Liver (tissue), 9 donors: ENCODE measurements around the gene FGF14. TPM values are rescaled to one million over a fixed set of nuclear protein-coding genes. Genes with fewer than 3 reads are reported as not detected.

Experiments used
- DNase-seq: peaks from one replicate; pipeline ENCODE4 v3.0.0-alpha.2; 2017; ENCODE audit warnings: low spot score
- H3K27ac ChIP-seq, 2 donors: one replicate each; pipeline ENCODE4 v1.7.0; 2013; ENCODE audit warnings: inconsistent platforms in 2 of 2, low read length in 2 of 2, control low read depth in 1 of 2, low read depth in 1 of 2, mild to moderate bottlenecking in 1 of 2
- H3K27me3 ChIP-seq, 4 donors: one replicate each; pipeline versions ENCODE4 v1.6.1 to v1.7.0; 2013; ENCODE audit warnings: low read length in 3 of 4, inconsistent platforms in 1 of 4, mild to moderate bottlenecking in 1 of 4, moderate library complexity in 1 of 4; ENCODE audit not compliant: control insufficient read depth in 4 of 4, insufficient read depth in 4 of 4
- H3K36me3 ChIP-seq, 4 donors: one replicate each; pipeline versions ENCODE4 v1.6.1 to v1.7.0; 2013; ENCODE audit warnings: low read length in 3 of 4, mild to moderate bottlenecking in 3 of 4, low read depth in 1 of 4, moderate library complexity in 1 of 4; ENCODE audit not compliant: control insufficient read depth in 4 of 4, insufficient read depth in 3 of 4
- H3K4me1 ChIP-seq, 4 donors: one replicate each; pipeline versions ENCODE4 v1.6.1 to v1.7.0; 2013; ENCODE audit warnings: low read length in 3 of 4, mild to moderate bottlenecking in 3 of 4, moderate library complexity in 1 of 4; ENCODE audit not compliant: control insufficient read depth in 4 of 4, insufficient read depth in 4 of 4
- H3K4me3 ChIP-seq, 3 donors: one replicate each; pipeline versions ENCODE4 v1.6.1 to v1.7.0; 2013; ENCODE audit warnings: low read length in 3 of 3, control low read depth in 1 of 3, low read depth in 1 of 3, mild to moderate bottlenecking in 1 of 3
- H3K9ac ChIP-seq, 2 donors: one replicate each; pipeline ENCODE4 v1.7.0; 2013; ENCODE audit warnings: low read length in 2 of 2, mild to moderate bottlenecking in 2 of 2, moderate library complexity in 2 of 2, control low read depth in 1 of 2, low read depth in 1 of 2
- H3K9me3 ChIP-seq, 4 donors: one replicate each; pipeline versions ENCODE4 v1.6.1 to v1.7.0; 2013; ENCODE audit warnings: low read length in 3 of 4; ENCODE audit not compliant: control insufficient read depth in 4 of 4
- FOXA2 ChIP-seq: IDR thresholded peaks from 2 replicates; pipeline ENCODE4 v1.6.1; 2016; ENCODE audit warnings: antibody characterized with exemption
- GABPA ChIP-seq, 2 donors: IDR thresholded peaks in 1 of 2; conservative IDR thresholded peaks in 1 of 2; 2 replicates each; pipeline ENCODE4 v1.6.1; 2016; ENCODE audit warnings: antibody characterized with exemption in 2 of 2, mild to moderate bottlenecking in 1 of 2, moderate library complexity in 1 of 2
- HNF4G ChIP-seq: IDR thresholded peaks from 2 replicates; pipeline ENCODE4 v1.6.1; 2016; ENCODE audit warnings: antibody characterized with exemption
- JUND ChIP-seq, 2 donors: IDR thresholded peaks; 2 replicates each; pipeline ENCODE4 v1.6.1; 2016; ENCODE audit warnings: antibody characterized with exemption in 2 of 2
- NR2F2 ChIP-seq: IDR thresholded peaks from 2 replicates; pipeline ENCODE4 v1.6.1; 2016; ENCODE audit warnings: antibody characterized with exemption
- RAD21 ChIP-seq, 2 donors: IDR thresholded peaks; 2 replicates each; pipeline ENCODE4 v1.6.1; 2016; ENCODE audit warnings: antibody characterized with exemption in 2 of 2, mild to moderate bottlenecking in 2 of 2
- SP1 ChIP-seq: IDR thresholded peaks from 2 replicates; pipeline ENCODE4 v1.6.1; 2018; ENCODE audit warnings: antibody characterized with exemption, mild to moderate bottlenecking
- YY1 ChIP-seq: IDR thresholded peaks from 2 replicates; pipeline ENCODE4 v1.6.1; 2016; ENCODE audit warnings: antibody characterized with exemption, mild to moderate bottlenecking
- WGBS: extraction: QIAGEN DNeasy Blood & Tissue Kit; methylation state at CpG from one replicate; pipeline ENCODE4 v1.1.7; 2013; 5-methylcytosine and 5-hydroxymethylcytosine counted together
- polyA plus RNA-seq, 2 donors: library from polyadenylated mRNA; stranded (reverse) in 1 of 2; unstranded in 1 of 2; fragments of 200-250 nt in 1 of 2; fragments of >200 nt in 1 of 2; fragmentation: Nextera tagmentation in 1 of 2; extraction: Ambion mirVana in 1 of 2; gene quantifications; one replicate each; pipeline versions ENCODE4 v1.2.1 to v1.2.3, GENCODE V29; 2013 to 2015
- total RNA-seq, 2 donors: library from RNA; depleted of rRNA; stranded (reverse); fragments of >200 nt; gene quantifications; one replicate each; pipeline ENCODE4 v1.2.3, GENCODE V29; 2014
- TF ChIP-seq, protein P1 (sequence below): IDR thresholded peaks from 2 replicates; pipeline ENCODE4 v1.6.1; 2016; ENCODE audit warnings: antibody characterized with exemption, mild to moderate bottlenecking
- TF ChIP-seq, protein P2 (sequence below): fragments of 150-350 bp; IDR thresholded peaks from 2 replicates; pipeline ENCODE4 v1.5.1; 2017; ENCODE audit warnings: improper control_type of control experiment, low read depth, low read length; ENCODE audit not compliant: missing input control
- TF ChIP-seq, protein P3 (sequence below): IDR thresholded peaks from 2 replicates; pipeline ENCODE4 v1.6.1; 2016; ENCODE audit warnings: antibody characterized with exemption
- TF ChIP-seq, protein P4 (sequence below): IDR thresholded peaks from 2 replicates; pipeline ENCODE4 v1.6.1; 2016; ENCODE audit warnings: antibody characterized with exemption
- donor health status: healthy.
- donor health status: healthy.
- donor health status: healthy.
- donor health status: healthy.
- donor health status: healthy.

Gene FGF14
- total and polyA plus RNA-seq, 4 donors = 0.05 to 3.3 (median 1.0) TPM

DNA sequence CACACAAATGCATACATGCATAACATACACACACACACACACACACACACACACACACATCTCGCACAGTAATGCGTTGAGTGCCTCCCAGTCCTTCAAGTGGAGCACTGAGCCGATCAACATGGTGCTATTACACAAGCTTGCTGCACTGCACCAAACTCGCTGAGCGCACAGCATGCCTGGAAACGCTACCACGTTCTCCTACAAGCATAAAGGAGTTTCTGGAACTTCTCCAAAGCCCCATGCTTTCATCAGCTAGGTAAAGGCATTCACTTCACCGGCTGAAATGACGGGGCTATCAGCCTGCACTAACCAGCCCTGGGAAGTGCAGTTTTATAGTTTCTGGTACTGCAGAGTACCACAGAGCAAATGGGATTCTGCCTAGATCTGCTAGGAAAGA, 92.7 kb downstream of the FGF14 start:
- Histone ChIP-seq H3K27me3 (no peaks in the 10 kb centered on the region), H3K27ac (no peak overlapping the region)
- no peak for DNase-seq

DNA sequence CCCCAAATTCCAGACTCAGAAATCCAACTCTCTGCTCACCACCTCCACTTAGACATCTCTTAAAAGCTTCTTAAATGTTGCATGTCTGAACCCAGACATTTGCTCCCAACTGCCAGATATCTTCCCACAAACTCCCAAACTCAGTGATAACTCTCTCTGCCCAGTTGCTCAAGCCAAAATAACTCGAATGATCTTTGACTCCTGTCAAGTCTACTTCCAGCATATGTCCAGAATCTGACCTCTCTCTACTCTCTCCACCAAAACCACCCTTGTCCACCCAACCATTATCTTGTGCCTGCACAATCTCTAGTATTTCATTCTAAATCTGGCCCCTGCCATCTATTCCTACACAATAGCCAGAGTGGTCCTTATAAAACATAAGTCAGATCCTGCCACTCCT, 99.3 kb downstream of the FGF14 start:
- Histone ChIP-seq H3K27ac (no peak overlapping the region), H3K9me3 (no peaks in the 10 kb centered on the region), H3K9ac (no peak overlapping the region), H3K4me1 (peaks cover 0 to 5% (median 0%) of the 10 kb centered on the region in 4 donors), H3K4me3 (no peak overlapping the region), H3K36me3 (no peaks in the 10 kb centered on the region), H3K27me3 (no peaks in the 10 kb centered on the region)
- 31% methylated on average over 1 of the region's 1 CpG for WGBS
- no peak for TF ChIP-seq HNF4G
- TF ChIP-seq JUND (IDR thresholded peaks at IDR 0.05) = no peak
- no peak for TF ChIP-seq RAD21 (IDR thresholded peaks at IDR 0.05)
- no peak for TF ChIP-seq GABPA (IDR thresholded peaks at IDR 0.05 in 1 of 2, conservative IDR thresholded peaks at IDR 0.05 in 1 of 2)
- TF ChIP-seq, protein P1, sequence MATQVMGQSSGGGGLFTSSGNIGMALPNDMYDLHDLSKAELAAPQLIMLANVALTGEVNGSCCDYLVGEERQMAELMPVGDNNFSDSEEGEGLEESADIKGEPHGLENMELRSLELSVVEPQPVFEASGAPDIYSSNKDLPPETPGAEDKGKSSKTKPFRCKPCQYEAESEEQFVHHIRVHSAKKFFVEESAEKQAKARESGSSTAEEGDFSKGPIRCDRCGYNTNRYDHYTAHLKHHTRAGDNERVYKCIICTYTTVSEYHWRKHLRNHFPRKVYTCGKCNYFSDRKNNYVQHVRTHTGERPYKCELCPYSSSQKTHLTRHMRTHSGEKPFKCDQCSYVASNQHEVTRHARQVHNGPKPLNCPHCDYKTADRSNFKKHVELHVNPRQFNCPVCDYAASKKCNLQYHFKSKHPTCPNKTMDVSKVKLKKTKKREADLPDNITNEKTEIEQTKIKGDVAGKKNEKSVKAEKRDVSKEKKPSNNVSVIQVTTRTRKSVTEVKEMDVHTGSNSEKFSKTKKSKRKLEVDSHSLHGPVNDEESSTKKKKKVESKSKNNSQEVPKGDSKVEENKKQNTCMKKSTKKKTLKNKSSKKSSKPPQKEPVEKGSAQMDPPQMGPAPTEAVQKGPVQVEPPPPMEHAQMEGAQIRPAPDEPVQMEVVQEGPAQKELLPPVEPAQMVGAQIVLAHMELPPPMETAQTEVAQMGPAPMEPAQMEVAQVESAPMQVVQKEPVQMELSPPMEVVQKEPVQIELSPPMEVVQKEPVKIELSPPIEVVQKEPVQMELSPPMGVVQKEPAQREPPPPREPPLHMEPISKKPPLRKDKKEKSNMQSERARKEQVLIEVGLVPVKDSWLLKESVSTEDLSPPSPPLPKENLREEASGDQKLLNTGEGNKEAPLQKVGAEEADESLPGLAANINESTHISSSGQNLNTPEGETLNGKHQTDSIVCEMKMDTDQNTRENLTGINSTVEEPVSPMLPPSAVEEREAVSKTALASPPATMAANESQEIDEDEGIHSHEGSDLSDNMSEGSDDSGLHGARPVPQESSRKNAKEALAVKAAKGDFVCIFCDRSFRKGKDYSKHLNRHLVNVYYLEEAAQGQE = no peak
- no peak for TF ChIP-seq FOXA2
- TF ChIP-seq SP1 = no peak
- no peak for TF ChIP-seq YY1
- TF ChIP-seq, protein P2, sequence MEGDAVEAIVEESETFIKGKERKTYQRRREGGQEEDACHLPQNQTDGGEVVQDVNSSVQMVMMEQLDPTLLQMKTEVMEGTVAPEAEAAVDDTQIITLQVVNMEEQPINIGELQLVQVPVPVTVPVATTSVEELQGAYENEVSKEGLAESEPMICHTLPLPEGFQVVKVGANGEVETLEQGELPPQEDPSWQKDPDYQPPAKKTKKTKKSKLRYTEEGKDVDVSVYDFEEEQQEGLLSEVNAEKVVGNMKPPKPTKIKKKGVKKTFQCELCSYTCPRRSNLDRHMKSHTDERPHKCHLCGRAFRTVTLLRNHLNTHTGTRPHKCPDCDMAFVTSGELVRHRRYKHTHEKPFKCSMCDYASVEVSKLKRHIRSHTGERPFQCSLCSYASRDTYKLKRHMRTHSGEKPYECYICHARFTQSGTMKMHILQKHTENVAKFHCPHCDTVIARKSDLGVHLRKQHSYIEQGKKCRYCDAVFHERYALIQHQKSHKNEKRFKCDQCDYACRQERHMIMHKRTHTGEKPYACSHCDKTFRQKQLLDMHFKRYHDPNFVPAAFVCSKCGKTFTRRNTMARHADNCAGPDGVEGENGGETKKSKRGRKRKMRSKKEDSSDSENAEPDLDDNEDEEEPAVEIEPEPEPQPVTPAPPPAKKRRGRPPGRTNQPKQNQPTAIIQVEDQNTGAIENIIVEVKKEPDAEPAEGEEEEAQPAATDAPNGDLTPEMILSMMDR = no peak
- TF ChIP-seq, protein P3, sequence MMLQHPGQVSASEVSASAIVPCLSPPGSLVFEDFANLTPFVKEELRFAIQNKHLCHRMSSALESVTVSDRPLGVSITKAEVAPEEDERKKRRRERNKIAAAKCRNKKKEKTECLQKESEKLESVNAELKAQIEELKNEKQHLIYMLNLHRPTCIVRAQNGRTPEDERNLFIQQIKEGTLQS = no peak
- no peak for TF ChIP-seq NR2F2
- TF ChIP-seq, protein P4, sequence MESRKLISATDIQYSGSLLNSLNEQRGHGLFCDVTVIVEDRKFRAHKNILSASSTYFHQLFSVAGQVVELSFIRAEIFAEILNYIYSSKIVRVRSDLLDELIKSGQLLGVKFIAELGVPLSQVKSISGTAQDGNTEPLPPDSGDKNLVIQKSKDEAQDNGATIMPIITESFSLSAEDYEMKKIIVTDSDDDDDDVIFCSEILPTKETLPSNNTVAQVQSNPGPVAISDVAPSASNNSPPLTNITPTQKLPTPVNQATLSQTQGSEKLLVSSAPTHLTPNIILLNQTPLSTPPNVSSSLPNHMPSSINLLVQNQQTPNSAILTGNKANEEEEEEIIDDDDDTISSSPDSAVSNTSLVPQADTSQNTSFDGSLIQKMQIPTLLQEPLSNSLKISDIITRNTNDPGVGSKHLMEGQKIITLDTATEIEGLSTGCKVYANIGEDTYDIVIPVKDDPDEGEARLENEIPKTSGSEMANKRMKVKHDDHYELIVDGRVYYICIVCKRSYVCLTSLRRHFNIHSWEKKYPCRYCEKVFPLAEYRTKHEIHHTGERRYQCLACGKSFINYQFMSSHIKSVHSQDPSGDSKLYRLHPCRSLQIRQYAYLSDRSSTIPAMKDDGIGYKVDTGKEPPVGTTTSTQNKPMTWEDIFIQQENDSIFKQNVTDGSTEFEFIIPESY = no peak
- no peak for DNase-seq

More for the DNA sequence above, 92.7 kb downstream of the FGF14 start:
- Histone ChIP-seq H3K36me3 (no peaks in the 10 kb centered on the region), H3K4me3 (no peak overlapping the region), H3K4me1 (no peaks in the 10 kb centered on the region), H3K9ac (no peak overlapping the region), H3K9me3 (no peaks in the 10 kb centered on the region)
- 85% methylated on average over 9 of the region's 9 CpGs for whole genome bisulfite sequencing
- TF ChIP-seq, protein P2 = no peak
